ENCODE results near the gene IFI30.

Gene IFI30

GRCh38 chr19:18172331-18173053 is 1.1 kb upstream of the IFI30 start:
- DNase-seq = no peak

GRCh38 chr19:18173054-18173571 is 500 bp upstream of the IFI30 start:
- DNase-seq = no peak

GRCh38 chr19:18174983-18175382 is 1.4 kb downstream of the IFI30 start:
- DNase-seq = no peak

GRCh38 chr19:18176367-18177310 is 3.0 kb downstream of the IFI30 start:
- DNase-seq = no peak

GRCh38 chr19:18179957-18180356 is 6.3 kb downstream of the IFI30 start:
- no peak for DNase-seq

GRCh38 chr19:18183529-18183928 is 9.9 kb downstream of the IFI30 start:
- DNase-seq = no peak

GRCh38 chr19:18185538-18185937 is 11.9 kb downstream of the IFI30 start:
- no peak for DNase-seq

- DNase-seq = no peak
Observed at GRCh38 chr19:18190278-18190677, 16.7 kb downstream of the IFI30 start.

GRCh38 chr19:18191640-18192062 is 18.0 kb downstream of the IFI30 start:
- DNase-seq = no peak

GRCh38 chr19:18192673-18193387 is 19.2 kb downstream of the IFI30 start, which contains the start of gene MPV17L2:
Gene MPV17L2 (plus strand): TSS chr19:18193218. CDS start chr19:18193282, 64 bp downstream.
- DNase-seq = peak; percentile 97 to 98

- DNase-seq = peak in 1 of 2 experiments; percentile 32
Observed at GRCh38 chr19:18193388-18194180, 20.0 kb downstream of the IFI30 start.

GRCh38 chr19:18194181-18194530 is 20.5 kb downstream of the IFI30 start:
- no peak for DNase-seq

- no peak for DNase-seq
Observed at GRCh38 chr19:18194554-18195238, 21.1 kb downstream of the IFI30 start.

GRCh38 chr19:18196511-18196845 is 22.9 kb downstream of the IFI30 start:
- no peak for DNase-seq

GRCh38 chr19:18197306-18197705 is 23.7 kb downstream of the IFI30 start:
- no peak for DNase-seq

- no peak for DNase-seq
Observed at GRCh38 chr19:18197941-18198340, 24.3 kb downstream of the IFI30 start.

- no peak for DNase-seq
Observed at GRCh38 chr19:18198374-18198773, 24.8 kb downstream of the IFI30 start.

- no peak for DNase-seq
Observed at GRCh38 chr19:18202397-18202777, 28.8 kb downstream of the IFI30 start.

GRCh38 chr19:18202778-18203407 is 29.3 kb downstream of the IFI30 start:
- peak in 1 of 2 experiments; percentile 42 for DNase-seq

- peak in 1 of 2 experiments; percentile 59 for DNase-seq
Observed at GRCh38 chr19:18203408-18203862, 29.8 kb downstream of the IFI30 start.

- DNase-seq = peak; percentile 97 to 99
Observed at GRCh38 chr19:18203863-18204393, 30.3 kb downstream of the IFI30 start, which contains the start of gene RAB3A. Gene RAB3A (minus strand): TSS chr19:18204042. CDS start chr19:18202740, 1,302 bp downstream.

Measured in NCI-H526 (cell line).